Activated naive CD4-positive, alpha-beta T cell treated with anti-CD3 and anti-CD28 coated beads, Interleukin-2, amount 50 U/mL, for 72 hours (primary cell): ENCODE measurements around the gene LYL1. TPM values are rescaled to one million over a fixed set of nuclear protein-coding genes. Genes with fewer than 3 reads are reported as not detected.

ENCODE experiments used
- ATAC-seq, 2 donors: fragments of 150-1000 bp; cut with Tn5 transposase; 2 replicates each; pipeline ENCODE4 v1.10.0; 2021; ENCODE audit warnings: mild to moderate bottlenecking in 2 of 2, moderate library complexity in 2 of 2
- DNase-seq, 2 donors: peaks; one replicate each; pipeline ENCODE4 v3.0.0; 2021 to 2022; ENCODE audit warnings: low spot score in 2 of 2
- H3K27ac Mint-ChIP-seq, 2 donors: one replicate each; pipeline ENCODE4 v1.8.0; 2022; ENCODE audit warnings: mild to moderate bottlenecking in 2 of 2, mixed read lengths in 2 of 2
- H3K36me3 Mint-ChIP-seq, 2 donors: one replicate each; pipeline ENCODE4 v1.8.0; 2022; ENCODE audit warnings: mixed read lengths in 2 of 2
- H3K9me3 Mint-ChIP-seq, 2 donors: one replicate each; pipeline ENCODE4 v1.8.0; 2022; ENCODE audit warnings: mixed read lengths in 2 of 2
- total RNA-seq, 2 donors: library from RNA; stranded (reverse); gene quantifications; one replicate each; pipeline ENCODE4 v1.2.3, GENCODE V29; 2022

LYL1 gene
- total RNA-seq, 2 donors from 2014 or later, result 0.71 to 3.2 TPM

- ATAC-seq, result peak; percentile 75 to 94
- H3K27ac Mint-ChIP-seq, result peak within 1 kb of the TSS; percentile 90 to 96
- H3K9me3 Mint-ChIP-seq, result no peaks in the 10 kb centered on the region
- H3K36me3 Mint-ChIP-seq, result peaks cover 12 to 29% of the 10 kb centered on the region in 2 donors
- DNase-seq, result peak; percentile 88 to 96
Measured at GRCh38 chr19:13117772-13118423, 15.2 kb upstream of the LYL1 start, which contains the start of gene NACC1. Gene NACC1, plus strand, starts transcription at chr19:13118264. Its CDS starts 16,944 bp downstream, at chr19:13135208.

- Mint-ChIP-seq H3K36me3 (peaks cover 12 to 29% of the 10 kb centered on the region in 2 donors), H3K27ac (peak overlapping the region; percentile 90 to 96), H3K9me3 (no peaks in the 10 kb centered on the region)
- DNase-seq, result no peak
- ATAC-seq, result peak in 1 of 2 donors; percentile 10
Measured at GRCh38 chr19:13117176-13117771, 14.6 kb upstream of the LYL1 start.

GRCh38 chr19:13116282-13117175 is 13.9 kb upstream of the LYL1 start, which contains the start of gene TRMT1:
Gene TRMT1, minus strand, starts transcription at chr19:13116740. Its CDS starts 341 bp downstream, at chr19:13116399.
- ATAC-seq (peak; percentile 68 to 70), DNase-seq (peak; percentile 86 to 95)
- Mint-ChIP-seq H3K9me3 (no peaks in the 10 kb centered on the region), H3K36me3 (peaks cover 12 to 29% of the 10 kb centered on the region in 2 donors), H3K27ac (peak within 1 kb of the TSS; percentile 90 to 96)

GRCh38 chr19:13115936-13116281 is 13.3 kb upstream of the LYL1 start:
- peak overlapping the region; percentile 90 to 92 for H3K27ac Mint-ChIP-seq
- ATAC-seq (no peak), DNase-seq (no peak)
- H3K9me3 Mint-ChIP-seq, result no peaks in the 10 kb centered on the region
- peaks cover 12 to 29% of the 10 kb centered on the region in 2 donors for H3K36me3 Mint-ChIP-seq

- peaks cover 6 to 25% of the 10 kb centered on the region in 2 donors for H3K36me3 Mint-ChIP-seq
- H3K27ac Mint-ChIP-seq, result peak overlapping the region in 1 of 2 donors; percentile 29
- ATAC-seq, result no peak
- DNase-seq, result no peak
- H3K9me3 Mint-ChIP-seq, result no peaks in the 10 kb centered on the region
Measured at GRCh38 chr19:13112555-13112954, 9.9 kb upstream of the LYL1 start.

GRCh38 chr19:13110099-13110610 is 7.5 kb upstream of the LYL1 start:
- no peaks in the 10 kb centered on the region for H3K9me3 Mint-ChIP-seq
- peaks cover 0 to 3% of the 10 kb centered on the region in 2 donors for H3K36me3 Mint-ChIP-seq
- DNase-seq (no peak), ATAC-seq (no peak)
- peak overlapping the region in 1 of 2 donors; percentile 47 for H3K27ac Mint-ChIP-seq

GRCh38 chr19:13109361-13110098 is 6.9 kb upstream of the LYL1 start:
- H3K9me3 Mint-ChIP-seq, result no peaks in the 10 kb centered on the region
- no peaks in the 10 kb centered on the region for H3K36me3 Mint-ChIP-seq
- DNase-seq (no peak), ATAC-seq (no peak)
- peak overlapping the region in 1 of 2 donors; percentile 47 for H3K27ac Mint-ChIP-seq

GRCh38 chr19:13104848-13105711 is 2.4 kb upstream of the LYL1 start:
- ATAC-seq (peak; percentile 25 to 35), DNase-seq (peak in 1 of 2 donors; percentile 47)
- H3K36me3 Mint-ChIP-seq, result no peaks in the 10 kb centered on the region

GRCh38 chr19:13104360-13104847 is 1.7 kb upstream of the LYL1 start:
- ATAC-seq (peak; percentile 19 to 54), DNase-seq (peak; percentile 77 to 83)
- peak overlapping the region; percentile 76 to 85 for H3K27ac Mint-ChIP-seq
- no peaks in the 10 kb centered on the region for H3K9me3 Mint-ChIP-seq
- H3K36me3 Mint-ChIP-seq, result no peaks in the 10 kb centered on the region

More at GRCh38 chr19:13104848-13105711, 2.4 kb upstream of the LYL1 start:
- H3K9me3 Mint-ChIP-seq, result no peaks in the 10 kb centered on the region
- peak overlapping the region; percentile 76 to 85 for H3K27ac Mint-ChIP-seq

GRCh38 chr19:13103581-13104359 is 1.1 kb upstream of the LYL1 start:
- ATAC-seq, result no peak
- Mint-ChIP-seq H3K36me3 (no peaks in the 10 kb centered on the region), H3K9me3 (no peaks in the 10 kb centered on the region), H3K27ac (peak overlapping the region in 1 of 2 donors; percentile 76)
- DNase-seq, result no peak

GRCh38 chr19:13102416-13102665 is 317 bp downstream of the LYL1 start:
- no peaks in the 10 kb centered on the region for H3K9me3 Mint-ChIP-seq
- H3K27ac Mint-ChIP-seq, result no peak overlapping the region
- H3K36me3 Mint-ChIP-seq, result no peaks in the 10 kb centered on the region
- ATAC-seq, result no peak
- no peak for DNase-seq

GRCh38 chr19:13101590-13102415 is 855 bp downstream of the LYL1 start:
- Mint-ChIP-seq H3K36me3 (no peaks in the 10 kb centered on the region), H3K9me3 (no peaks in the 10 kb centered on the region), H3K27ac (no peak overlapping the region)
- DNase-seq (no peak), ATAC-seq (no peak)

- Mint-ChIP-seq H3K27ac (no peak overlapping the region), H3K9me3 (no peaks in the 10 kb centered on the region), H3K36me3 (no peaks in the 10 kb centered on the region)
- ATAC-seq, result no peak
- DNase-seq, result no peak
Measured at GRCh38 chr19:13100841-13101589, 1.6 kb downstream of the LYL1 start.
